ENCODE measurements around the gene GC.
A peak's percentile ranks its signal among the peaks of the same experiment; 100 is the strongest.

Gene GC

DNA sequence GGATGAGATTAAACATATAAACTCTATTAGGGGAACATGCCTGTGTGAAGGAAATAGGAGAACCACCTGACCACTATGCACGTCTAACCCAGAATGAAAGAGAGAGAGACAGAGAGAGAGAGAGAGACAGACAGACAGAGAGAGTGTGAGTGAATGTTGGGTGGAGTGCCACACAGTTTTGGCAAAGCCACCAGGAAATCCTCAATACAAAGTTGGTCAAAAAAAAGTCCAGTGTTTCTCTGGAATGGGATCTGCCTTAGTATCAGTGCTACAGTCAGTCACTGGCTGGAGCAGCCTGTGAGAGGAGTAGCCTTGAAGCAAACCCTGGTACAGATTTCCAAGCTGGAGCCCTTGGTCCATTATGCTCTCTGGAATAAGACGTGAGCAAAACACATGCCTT is 91.7 kb downstream of the GC start:
- TF ChIP-seq, protein P1, sequence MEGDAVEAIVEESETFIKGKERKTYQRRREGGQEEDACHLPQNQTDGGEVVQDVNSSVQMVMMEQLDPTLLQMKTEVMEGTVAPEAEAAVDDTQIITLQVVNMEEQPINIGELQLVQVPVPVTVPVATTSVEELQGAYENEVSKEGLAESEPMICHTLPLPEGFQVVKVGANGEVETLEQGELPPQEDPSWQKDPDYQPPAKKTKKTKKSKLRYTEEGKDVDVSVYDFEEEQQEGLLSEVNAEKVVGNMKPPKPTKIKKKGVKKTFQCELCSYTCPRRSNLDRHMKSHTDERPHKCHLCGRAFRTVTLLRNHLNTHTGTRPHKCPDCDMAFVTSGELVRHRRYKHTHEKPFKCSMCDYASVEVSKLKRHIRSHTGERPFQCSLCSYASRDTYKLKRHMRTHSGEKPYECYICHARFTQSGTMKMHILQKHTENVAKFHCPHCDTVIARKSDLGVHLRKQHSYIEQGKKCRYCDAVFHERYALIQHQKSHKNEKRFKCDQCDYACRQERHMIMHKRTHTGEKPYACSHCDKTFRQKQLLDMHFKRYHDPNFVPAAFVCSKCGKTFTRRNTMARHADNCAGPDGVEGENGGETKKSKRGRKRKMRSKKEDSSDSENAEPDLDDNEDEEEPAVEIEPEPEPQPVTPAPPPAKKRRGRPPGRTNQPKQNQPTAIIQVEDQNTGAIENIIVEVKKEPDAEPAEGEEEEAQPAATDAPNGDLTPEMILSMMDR (IDR thresholded peaks at IDR 0.05) = no peak
- TF ChIP-seq ZFX (IDR thresholded peaks at IDR 0.05; ENCODE audit: borderline replicate concordance) = no peak
- peak overlapping the region; percentile 17; the same call in 1 of the 2 replicates for H3K27ac ChIP-seq
